Caco-2 (cell line): Measurements from ENCODE around the gene LYRM7. TPM values are rescaled to one million over a fixed set of nuclear protein-coding genes. Genes with fewer than 3 reads are reported as not detected.

Source experiments
- BruUV-seq: library from RNA; stranded (reverse); fragments of 400-500 nt; replicated peaks from 2 replicates; lab custom pipeline; 2021; lab: Mats Ljungman, UMichigan
- CTCF ChIA-PET: fragments of 300-600 bp; sonication (Branson Sonifier 250); formaldehyde crosslinking; loops from one replicate; lab custom pipeline; 2022; ENCODE audit warnings: antibody characterized with exemption; lab: Charles Lee
- POLR2A ChIA-PET: fragments of 300-600 bp; sonication (Branson Sonifier 250); formaldehyde crosslinking; loops from one replicate; lab custom pipeline; 2022; ENCODE audit warnings: antibody characterized with exemption; lab: Charles Lee
- DNase-seq, 2 experiments: peaks; one replicate each; pipeline versions ENCODE4 v3.0.0 to v3.0.0-alpha.2; 2020 to 2022
- H3K27me3 ChIP-seq: replicated peaks from 2 replicates; pipeline ENCODE4 v1.6.0; 2011; ENCODE audit warnings: low read length; ENCODE audit not compliant: control insufficient read depth, insufficient read depth
- H3K36me3 ChIP-seq: 2 replicates; pipeline ENCODE4 v1.5.1; 2011; ENCODE audit warnings: low read length; ENCODE audit not compliant: control insufficient read depth, insufficient read depth
- H3K4me1 ChIP-seq: fragments of 250-450 bp; sonication (Bioruptor Pico); 2 replicates; pipeline ENCODE4 v1.5.1; 2020; ENCODE audit warnings: mild to moderate bottlenecking
- H3K4me3 ChIP-seq: 2 replicates; pipeline ENCODE4 v1.5.1; 2011; ENCODE audit warnings: low read depth, mild to moderate bottlenecking, control low read depth, low read length
- H3K9me3 ChIP-seq: fragments of 250-450 bp; sonication (Bioruptor Pico); 2 replicates; pipeline ENCODE4 v1.5.1; 2020; ENCODE audit warnings: mild to moderate bottlenecking, moderate library complexity
- H3K27ac Mint-ChIP-seq: one replicate; pipeline ENCODE4 v1.8.0; 2022; ENCODE audit warnings: mixed read lengths; ENCODE audit not compliant: unreplicated experiment
- H3K27me3 Mint-ChIP-seq: one replicate; pipeline ENCODE4 v1.8.0; 2022; ENCODE audit warnings: mixed read lengths; ENCODE audit not compliant: insufficient read depth, unreplicated experiment
- H3K36me3 Mint-ChIP-seq: one replicate; pipeline ENCODE4 v1.8.0; 2022; ENCODE audit warnings: mild to moderate bottlenecking, mixed read lengths; ENCODE audit not compliant: insufficient read depth, unreplicated experiment
- H3K4me1 Mint-ChIP-seq: one replicate; pipeline ENCODE4 v1.8.0; 2022; ENCODE audit warnings: low read depth, mixed read lengths; ENCODE audit not compliant: unreplicated experiment
- H3K4me3 Mint-ChIP-seq: one replicate; pipeline ENCODE4 v1.8.0; 2022; ENCODE audit warnings: mild to moderate bottlenecking, moderate library complexity, mixed read lengths; ENCODE audit not compliant: unreplicated experiment
- H3K9me3 Mint-ChIP-seq: one replicate; pipeline ENCODE4 v1.8.0; 2022; ENCODE audit warnings: mixed read lengths; ENCODE audit not compliant: unreplicated experiment
- intact Hi-C: fragments of 100-400 bp; cut with micrococcal nuclease; formaldehyde crosslinking; loops from one replicate; pipeline ENCODE4 v1.10.0; 2022; ENCODE audit not compliant: unreplicated experiment
- total RNA-seq: library from RNA; stranded (reverse); gene quantifications from 2 replicates; pipeline ENCODE4 v1.2.3, GENCODE V29; 2022
- TF ChIP-seq, protein P1 (sequence below), 2 experiments: fragments of 200-600 bp in 1 of 2; IDR thresholded peaks; 1 replicate in 1 of 2; 2 replicates in 1 of 2; pipeline versions ENCODE4 v1.5.1 to v1.8.0; 2011 to 2022; ENCODE audit warnings: antibody characterized with exemption in 1 of 2, control low read depth in 1 of 2, inconsistent platforms in 1 of 2, low read depth in 1 of 2, low read length in 1 of 2, mild to moderate bottlenecking in 1 of 2, moderate library complexity in 1 of 2; ENCODE audit not compliant: insufficient read depth in 1 of 2, severe bottlenecking in 1 of 2, unreplicated experiment in 1 of 2

The LYRM7 gene
- total RNA-seq, 1 experiment from 2014 or later, result 14.9 TPM

GRCh38 chr5:131194725-131195124 lies 24.0 kb downstream of the LYRM7 start:
- Mint-ChIP-seq H3K27me3 (no peaks in the 10 kb centered on the region), H3K9me3 (no peaks in the 10 kb centered on the region), H3K4me3 (no peak overlapping the region), H3K4me1 (no peaks in the 10 kb centered on the region), H3K36me3 (no peaks in the 10 kb centered on the region), H3K27ac (no peak overlapping the region)
- H3K27me3 ChIP-seq, result no peaks in the 10 kb centered on the region
- H3K4me1 ChIP-seq, result no peaks in the 10 kb centered on the region
- TF ChIP-seq, protein P1, sequence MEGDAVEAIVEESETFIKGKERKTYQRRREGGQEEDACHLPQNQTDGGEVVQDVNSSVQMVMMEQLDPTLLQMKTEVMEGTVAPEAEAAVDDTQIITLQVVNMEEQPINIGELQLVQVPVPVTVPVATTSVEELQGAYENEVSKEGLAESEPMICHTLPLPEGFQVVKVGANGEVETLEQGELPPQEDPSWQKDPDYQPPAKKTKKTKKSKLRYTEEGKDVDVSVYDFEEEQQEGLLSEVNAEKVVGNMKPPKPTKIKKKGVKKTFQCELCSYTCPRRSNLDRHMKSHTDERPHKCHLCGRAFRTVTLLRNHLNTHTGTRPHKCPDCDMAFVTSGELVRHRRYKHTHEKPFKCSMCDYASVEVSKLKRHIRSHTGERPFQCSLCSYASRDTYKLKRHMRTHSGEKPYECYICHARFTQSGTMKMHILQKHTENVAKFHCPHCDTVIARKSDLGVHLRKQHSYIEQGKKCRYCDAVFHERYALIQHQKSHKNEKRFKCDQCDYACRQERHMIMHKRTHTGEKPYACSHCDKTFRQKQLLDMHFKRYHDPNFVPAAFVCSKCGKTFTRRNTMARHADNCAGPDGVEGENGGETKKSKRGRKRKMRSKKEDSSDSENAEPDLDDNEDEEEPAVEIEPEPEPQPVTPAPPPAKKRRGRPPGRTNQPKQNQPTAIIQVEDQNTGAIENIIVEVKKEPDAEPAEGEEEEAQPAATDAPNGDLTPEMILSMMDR (IDR thresholded peaks at IDR 0.05; ENCODE audit: insufficient read depth in 1 of 2, low read depth in 1 of 2, low read length in 1 of 2, severe bottlenecking in 1 of 2, unreplicated experiment in 1 of 2), result no peak
- intact Hi-C loops, result no loop called here
- no peaks in the 10 kb centered on the region; the same call in 1 of the 2 replicates for H3K36me3 ChIP-seq
- no peak overlapping the region for H3K4me3 ChIP-seq
- DNase-seq, result no peak
- BruUV-seq, result no TSS peak
- CTCF ChIA-PET, result no interaction called here
- POLR2A ChIA-PET, result no interaction called here
- no peaks in the 10 kb centered on the region for H3K9me3 ChIP-seq

- POLR2A ChIA-PET, result no interaction called here
- Mint-ChIP-seq H3K27ac (no peak overlapping the region), H3K4me3 (no peak overlapping the region), H3K27me3 (no peaks in the 10 kb centered on the region), H3K36me3 (no peaks in the 10 kb centered on the region), H3K9me3 (no peaks in the 10 kb centered on the region), H3K4me1 (no peaks in the 10 kb centered on the region)
- H3K9me3 ChIP-seq, result no peaks in the 10 kb centered on the region
- H3K4me1 ChIP-seq, result no peaks in the 10 kb centered on the region
- H3K27me3 ChIP-seq, result no peaks in the 10 kb centered on the region
- intact Hi-C loops, result no loop called here
- CTCF ChIA-PET, result no interaction called here
- TF ChIP-seq, protein P1 (IDR thresholded peaks at IDR 0.05; ENCODE audit: insufficient read depth in 1 of 2, low read depth in 1 of 2, low read length in 1 of 2, severe bottlenecking in 1 of 2, unreplicated experiment in 1 of 2), result no peak
- H3K36me3 ChIP-seq, result no peaks in the 10 kb centered on the region; the same call in 1 of the 2 replicates
- no peak overlapping the region for H3K4me3 ChIP-seq
- DNase-seq, result no peak
- no TSS peak for BruUV-seq
These were observed 25.0 kb downstream of the LYRM7 start for GRCh38 chr5:131195696-131196095.

DNA sequence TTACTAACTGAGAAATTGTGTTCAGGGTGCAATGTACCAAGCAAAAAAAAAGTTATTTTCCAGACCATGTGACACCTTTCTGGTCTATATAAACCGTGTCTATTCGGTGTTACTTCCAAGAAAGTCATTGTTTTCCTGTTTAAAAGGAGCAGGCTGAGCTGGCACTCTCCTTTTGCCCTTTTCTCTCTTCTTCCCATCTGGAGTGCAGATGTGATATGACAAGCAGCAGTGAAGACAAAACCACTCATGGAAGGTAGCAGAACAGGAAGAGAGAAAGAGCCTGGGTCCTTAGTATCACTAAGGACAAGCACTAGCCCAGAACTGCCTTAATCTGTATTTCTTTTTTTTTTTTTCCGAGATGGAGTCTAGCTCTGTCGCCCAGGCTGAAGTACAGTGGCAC lies 25.6 kb downstream of the LYRM7 start:
- Histone ChIP-seq H3K36me3 (no peaks in the 10 kb centered on the region; the same call in 1 of the 2 replicates), H3K4me1 (no peaks in the 10 kb centered on the region), H3K9me3 (no peaks in the 10 kb centered on the region), H3K27me3 (no peaks in the 10 kb centered on the region), H3K4me3 (no peak overlapping the region)
- no peaks in the 10 kb centered on the region for H3K9me3 Mint-ChIP-seq
- H3K36me3 Mint-ChIP-seq, result no peaks in the 10 kb centered on the region
- TF ChIP-seq, protein P1 (IDR thresholded peaks at IDR 0.05; ENCODE audit: insufficient read depth in 1 of 2, low read depth in 1 of 2, low read length in 1 of 2, severe bottlenecking in 1 of 2, unreplicated experiment in 1 of 2), result no peak
- POLR2A ChIA-PET, result no interaction called here
- H3K4me1 Mint-ChIP-seq, result no peaks in the 10 kb centered on the region
- no TSS peak for BruUV-seq
- H3K27me3 Mint-ChIP-seq, result no peaks in the 10 kb centered on the region
- DNase-seq, result no peak
- CTCF ChIA-PET, result no interaction called here
- H3K27ac Mint-ChIP-seq, result no peak overlapping the region
- H3K4me3 Mint-ChIP-seq, result no peak overlapping the region
- intact Hi-C loops, result no loop called here
